Measurements from ENCODE around the gene OSBPL2. TPM values are rescaled to one million over a fixed set of nuclear protein-coding genes. Genes with fewer than 3 reads are reported as not detected.

OSBPL2 gene
- total RNA-seq, 2 donors from 2014 or later: 40.1 to 41.2 TPM

GRCh38 chr20:62313021-62313420 lies 74.7 kb downstream of the OSBPL2 start:
- DNase-seq (no peak), ATAC-seq (no peak)
- intact Hi-C loops (cut with DNase I): no loop called here

DNA sequence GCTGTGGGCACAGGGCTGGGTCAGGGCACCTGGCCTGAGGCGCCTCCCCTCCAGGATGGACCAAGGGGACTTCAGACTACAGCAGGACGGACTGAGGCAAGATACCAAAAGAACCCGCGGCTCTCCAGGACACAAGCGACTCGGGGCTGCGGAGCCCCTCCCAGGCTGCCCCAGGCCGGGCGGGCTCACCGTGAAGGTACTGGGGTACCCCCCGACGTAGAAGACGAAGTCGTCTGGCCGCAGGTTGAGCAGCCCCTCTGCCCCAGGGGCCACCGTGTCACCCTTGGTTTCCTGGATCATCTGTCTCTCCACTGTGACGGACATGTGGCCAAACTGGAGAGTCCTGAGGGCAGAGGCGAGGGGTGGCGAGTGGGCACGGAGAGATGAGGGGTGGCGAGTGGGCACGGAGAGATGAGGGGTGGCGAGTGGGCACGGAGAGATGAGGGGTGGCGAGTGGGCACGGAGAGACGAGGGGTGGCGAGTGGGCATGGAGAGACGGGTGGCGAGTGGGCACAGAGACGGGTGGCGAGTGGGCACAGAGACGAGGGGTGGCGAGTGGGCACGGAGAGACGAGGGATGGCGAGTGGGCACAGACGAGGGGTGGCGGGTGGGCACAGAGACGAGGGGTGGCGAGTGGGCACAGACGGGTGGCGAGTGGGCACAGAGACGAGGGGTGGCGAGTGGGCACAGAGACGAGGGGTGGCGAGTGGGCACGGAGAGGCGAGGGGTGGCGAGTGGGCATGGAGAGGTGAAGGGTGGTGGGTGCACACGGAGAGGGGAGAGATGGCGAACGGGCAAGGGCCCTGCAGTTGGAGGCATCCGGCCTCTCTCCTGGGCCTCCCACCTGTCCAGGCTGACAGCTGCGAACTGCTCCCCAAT lies 75.4 kb downstream of the OSBPL2 start:
- intact Hi-C loops (cut with DNase I): no loop called here
- ATAC-seq (no peak), DNase-seq (no peak)

GRCh38 chr20:62314339-62314638 lies 76.0 kb downstream of the OSBPL2 start:
- no peak for ATAC-seq
- intact Hi-C loops (cut with DNase I): no loop called here
- DNase-seq: no peak

GRCh38 chr20:62314711-62315302 lies 76.5 kb downstream of the OSBPL2 start:
- intact Hi-C loops (cut with DNase I): no loop called here
- no peak for DNase-seq
- ATAC-seq: no peak

GRCh38 chr20:62315773-62316172 lies 77.5 kb downstream of the OSBPL2 start:
- DNase-seq (no peak), ATAC-seq (no peak)
- intact Hi-C loops (cut with DNase I): no loop called here

GRCh38 chr20:62316331-62317166 lies 78.2 kb downstream of the OSBPL2 start:
- DNase-seq (no peak), ATAC-seq (no peak)
- intact Hi-C loops (cut with DNase I): no loop called here

- DNase-seq (no peak), ATAC-seq (no peak)
- intact Hi-C loops (cut with DNase I): no loop called here
These were observed 78.9 kb downstream of the OSBPL2 start for GRCh38 chr20:62317167-62317655.

GRCh38 chr20:62318400-62319345 lies 80.4 kb downstream of the OSBPL2 start:
- ATAC-seq (no peak), DNase-seq (no peak)
- intact Hi-C loops (cut with DNase I): no loop called here

- intact Hi-C loops (cut with DNase I): no loop called here
- DNase-seq (no peak), ATAC-seq (no peak)
These were observed 81.1 kb downstream of the OSBPL2 start for GRCh38 chr20:62319346-62319909.

DNA sequence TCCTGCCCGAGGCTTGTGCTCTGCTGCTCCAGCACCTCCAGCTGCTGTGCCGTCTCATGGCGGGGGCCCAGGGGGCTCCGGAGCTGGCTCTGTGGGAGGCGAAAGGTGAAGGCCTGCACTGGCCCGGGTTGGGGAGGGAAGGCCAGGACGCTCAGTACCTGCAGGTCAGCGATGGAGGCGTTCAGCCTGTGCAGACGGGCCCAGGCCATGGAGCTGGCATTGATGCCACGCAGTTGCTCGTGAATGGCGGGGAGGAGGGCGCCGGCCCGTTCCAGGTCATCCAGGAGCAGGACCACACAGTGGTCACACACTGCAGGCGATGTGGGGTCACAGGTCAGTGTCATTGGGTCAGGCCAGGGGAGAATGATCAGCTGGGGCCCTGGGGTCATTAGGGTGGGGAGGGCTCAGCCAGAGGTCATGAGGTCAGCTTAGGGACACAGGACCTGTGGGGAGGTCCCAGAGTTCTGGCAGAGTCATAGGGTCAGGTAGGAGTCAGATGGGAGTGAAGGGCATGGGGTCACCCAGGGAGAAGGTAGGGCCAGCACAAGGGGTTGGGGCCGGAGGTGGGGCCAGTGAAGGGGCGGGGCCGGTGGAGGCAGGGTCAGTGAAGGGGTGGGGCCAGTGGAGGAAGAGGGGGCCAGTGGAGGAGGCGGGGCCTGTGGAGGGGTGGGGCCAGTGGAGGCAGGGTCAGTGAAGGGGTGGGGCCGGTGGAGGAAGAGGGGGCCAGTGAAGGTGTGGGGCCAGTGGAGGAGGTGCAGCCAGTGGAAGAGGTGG lies 82.4 kb downstream of the OSBPL2 start:
- intact Hi-C loops (cut with DNase I): no loop called here
- DNase-seq (no peak), ATAC-seq (peak in 1 of 2 donors; percentile 10)

DNA sequence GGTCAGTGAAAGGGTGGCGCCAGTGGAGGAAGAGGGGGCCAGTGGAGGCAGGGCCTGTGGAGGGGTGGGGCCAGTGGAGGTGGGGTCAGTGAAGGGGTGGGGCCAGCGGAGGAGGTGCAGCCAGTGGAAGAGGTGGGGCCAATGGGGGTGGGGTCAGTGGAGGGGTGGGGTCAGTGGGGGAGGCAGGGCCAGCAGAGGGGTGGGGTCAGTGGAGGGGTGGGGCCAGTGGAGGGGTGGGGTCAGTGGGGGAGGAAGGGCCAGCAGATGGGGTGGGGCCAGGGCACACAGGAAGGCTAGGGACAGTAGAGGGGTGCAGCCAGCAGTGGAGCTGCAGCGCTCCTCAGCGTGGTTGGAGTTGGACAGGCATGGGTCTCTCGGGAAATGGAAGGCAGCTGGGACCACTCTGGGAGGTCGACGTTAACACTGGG lies 83.2 kb downstream of the OSBPL2 start:
- intact Hi-C loops (cut with DNase I): no loop called here
- DNase-seq (no peak), ATAC-seq (peak; percentile 11 to 25)

GRCh38 chr20:62321975-62322374 lies 83.7 kb downstream of the OSBPL2 start:
- ATAC-seq (no peak), DNase-seq (no peak)
- intact Hi-C loops (cut with DNase I): no loop called here

- ATAC-seq: no peak
- DNase-seq: no peak
- intact Hi-C loops (cut with DNase I): no loop called here
These were observed 84.2 kb downstream of the OSBPL2 start for GRCh38 chr20:62322492-62323041.

GRCh38 chr20:62323146-62323979 lies 85.0 kb downstream of the OSBPL2 start:
- ATAC-seq (peak in 1 of 2 donors; percentile 9), DNase-seq (no peak)
- intact Hi-C loops (cut with DNase I): no loop called here

DNA sequence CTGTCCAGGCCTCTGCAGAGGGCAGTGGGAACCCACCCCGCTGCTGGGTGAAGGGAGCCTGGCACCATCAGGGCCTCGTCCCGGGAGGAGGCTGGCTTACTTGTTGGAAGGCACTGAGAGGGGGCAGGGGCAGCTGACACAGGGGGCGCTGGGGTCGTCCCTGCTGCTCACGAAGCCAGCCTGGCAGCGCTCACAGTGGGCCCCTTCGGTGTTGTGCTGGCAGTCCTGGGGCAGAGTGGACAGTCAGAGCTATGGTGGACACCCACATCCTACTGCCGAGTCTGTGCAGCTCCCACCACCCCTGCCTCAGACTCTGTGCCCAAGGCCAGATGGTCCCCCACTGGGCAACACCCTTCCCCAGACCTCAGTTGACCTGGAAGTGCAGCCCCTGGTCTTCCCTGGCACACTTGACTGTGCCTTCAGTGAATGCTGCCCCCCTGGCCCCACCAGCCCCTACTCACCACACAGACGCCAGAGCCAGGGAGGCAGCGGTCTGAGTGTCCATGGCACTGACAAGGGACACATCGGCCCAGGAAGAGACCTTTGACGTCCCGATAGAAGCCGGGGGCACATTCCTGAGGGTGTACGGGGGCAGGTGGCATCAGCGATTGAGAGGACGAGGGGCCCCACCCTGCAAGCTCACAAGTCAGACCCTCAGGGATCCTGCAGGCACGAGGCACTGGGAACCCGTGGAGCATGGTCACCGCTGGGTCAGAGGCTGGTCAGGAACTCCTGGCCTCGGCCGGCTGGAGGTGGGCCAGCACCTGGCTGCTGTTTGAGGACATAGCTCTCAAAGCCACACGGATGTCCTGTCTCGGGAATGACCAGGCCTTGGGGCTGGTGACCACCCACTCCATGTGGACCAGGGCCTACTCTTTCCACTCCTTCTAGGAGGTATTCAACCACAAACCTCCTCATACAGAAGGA lies 85.9 kb downstream of the OSBPL2 start:
- no peak for ATAC-seq
- DNase-seq: no peak
- intact Hi-C loops (cut with DNase I): no loop called here

All from left cardiac atrium (tissue), 4 donors.